SK-N-SH treated with all-trans-retinoic acid at 6 μM for 48 hours (cell line): ENCODE results near the gene MYCBPAP.
A peak's percentile ranks its signal among the peaks of the same experiment; 100 is the strongest.

ENCODE experiments used
- ATAC-seq: fragments of 200-7000 bp; cut with Tn5 transposase; 3 replicates; pipeline ENCODE4 v1.9.1; 2020; ENCODE audit warnings: mild to moderate bottlenecking, moderate library complexity
- ESRRG ChIP-seq: fragments of 250-450 bp; sonication (Bioruptor Pico); IDR thresholded peaks from 2 replicates; pipeline ENCODE4 v1.6.1; 2021; ENCODE audit warnings: mild to moderate bottlenecking
- GLIS3 ChIP-seq: fragments of 250-450 bp; sonication (Bioruptor Pico); IDR thresholded peaks from 2 replicates; pipeline ENCODE4 v1.5.0; 2020; ENCODE audit warnings: mild to moderate bottlenecking, moderate library complexity
- ISL1 ChIP-seq: fragments of 250-450 bp; sonication (Bioruptor Pico); IDR thresholded peaks from 2 replicates; pipeline ENCODE4 v2.1.2; 2022; ENCODE audit warnings: mild to moderate bottlenecking, moderate library complexity
- PPARA ChIP-seq: fragments of 250-450 bp; sonication (Bioruptor Pico); IDR thresholded peaks from 2 replicates; pipeline ENCODE4 v1.5.0; 2020; ENCODE audit warnings: mild to moderate bottlenecking, borderline replicate concordance
- RARB ChIP-seq: fragments of 250-450 bp; sonication (Bioruptor Pico); IDR thresholded peaks from 2 replicates; pipeline ENCODE4 v1.8.0; 2021; ENCODE audit warnings: mild to moderate bottlenecking, moderate library complexity
- SNAI2 ChIP-seq: fragments of 250-450 bp; sonication (Bioruptor Pico); IDR thresholded peaks from 2 replicates; pipeline ENCODE4 v1.5.0; 2020; ENCODE audit warnings: mild to moderate bottlenecking, moderate library complexity
- TCF4 ChIP-seq: fragments of 250-450 bp; sonication (Bioruptor Pico); IDR thresholded peaks from 2 replicates; pipeline ENCODE4 v1.8.0; 2021; ENCODE audit warnings: mild to moderate bottlenecking, moderate library complexity, borderline replicate concordance
- TOX ChIP-seq: fragments of 250-450 bp; sonication (Bioruptor Pico); IDR thresholded peaks from 2 replicates; pipeline ENCODE4 v1.8.0; 2021; ENCODE audit warnings: mild to moderate bottlenecking, moderate library complexity, borderline replicate concordance
- ZC3H10 ChIP-seq: fragments of 250-450 bp; sonication (Bioruptor Pico); IDR thresholded peaks from 2 replicates; pipeline ENCODE4 v1.5.1; 2021; ENCODE audit warnings: mild to moderate bottlenecking, moderate library complexity
- ZFP3 ChIP-seq: fragments of 250-450 bp; sonication (Bioruptor Pico); IDR thresholded peaks from 2 replicates; pipeline ENCODE4 v1.5.0; 2020; ENCODE audit warnings: mild to moderate bottlenecking, moderate library complexity
- ZFP30 ChIP-seq: fragments of 450-650 bp; formaldehyde crosslinking; IDR thresholded peaks from 2 replicates; pipeline ENCODE4 v1.5.0; 2022; ENCODE audit warnings: mild to moderate bottlenecking, moderate library complexity
- ZNF70 ChIP-seq: fragments of 450-650 bp; formaldehyde crosslinking; IDR thresholded peaks from 2 replicates; pipeline ENCODE4 v1.5.0; 2020; ENCODE audit warnings: mild to moderate bottlenecking, moderate library complexity
- ZNF8 ChIP-seq: fragments of 450-650 bp; formaldehyde crosslinking; IDR thresholded peaks from 2 replicates; pipeline ENCODE4 v1.5.0; 2020; ENCODE audit warnings: mild to moderate bottlenecking, moderate library complexity
- TF ChIP-seq, protein P1 (sequence below): fragments of 250-450 bp; sonication (Bioruptor Pico); IDR thresholded peaks from 2 replicates; pipeline ENCODE4 v1.5.1; 2021; ENCODE audit warnings: mild to moderate bottlenecking, moderate library complexity
- TF ChIP-seq, protein P2 (sequence below): fragments of 250-450 bp; sonication (Bioruptor Pico); IDR thresholded peaks from 2 replicates; pipeline ENCODE4 v1.5.0; 2020; ENCODE audit warnings: mild to moderate bottlenecking, moderate library complexity
- TF ChIP-seq, protein P3 (sequence below): fragments of 250-450 bp; sonication (Bioruptor Pico); IDR thresholded peaks from 2 replicates; pipeline ENCODE4 v1.8.0; 2020; ENCODE audit warnings: mild to moderate bottlenecking, moderate library complexity, borderline replicate concordance
- TF ChIP-seq, protein P4 (sequence below): fragments of 250-450 bp; sonication (Bioruptor Pico); IDR thresholded peaks from 2 replicates; pipeline ENCODE4 v1.5.1; 2020; ENCODE audit warnings: low read depth, mild to moderate bottlenecking, moderate library complexity
- TF ChIP-seq, protein P5 (sequence below): fragments of 250-450 bp; sonication (Bioruptor Pico); IDR thresholded peaks from 2 replicates; pipeline ENCODE4 v1.8.0; 2021; ENCODE audit warnings: low read depth, mild to moderate bottlenecking, moderate library complexity, borderline replicate concordance

MYCBPAP gene

DNA sequence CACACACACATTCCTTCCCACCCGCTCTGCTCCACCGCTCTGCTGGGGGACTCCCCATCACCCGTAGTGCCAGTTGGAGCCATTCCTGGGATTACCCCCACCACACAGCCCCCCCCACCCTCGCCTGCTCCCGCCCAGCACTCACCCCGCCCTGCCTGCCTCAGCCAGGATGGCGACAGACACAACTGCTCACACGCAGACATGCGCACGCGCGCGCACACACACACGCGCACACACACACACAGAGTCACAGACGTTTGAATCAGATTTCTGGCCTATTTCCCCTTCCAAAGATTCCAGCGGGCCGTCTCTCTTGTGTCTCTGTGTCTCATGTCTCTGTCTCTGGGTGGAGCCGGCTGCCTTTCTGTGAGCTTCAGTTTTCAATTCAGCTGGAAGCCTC is 56.7 kb downstream of the MYCBPAP start (continued):
- TF ChIP-seq, protein P1, sequence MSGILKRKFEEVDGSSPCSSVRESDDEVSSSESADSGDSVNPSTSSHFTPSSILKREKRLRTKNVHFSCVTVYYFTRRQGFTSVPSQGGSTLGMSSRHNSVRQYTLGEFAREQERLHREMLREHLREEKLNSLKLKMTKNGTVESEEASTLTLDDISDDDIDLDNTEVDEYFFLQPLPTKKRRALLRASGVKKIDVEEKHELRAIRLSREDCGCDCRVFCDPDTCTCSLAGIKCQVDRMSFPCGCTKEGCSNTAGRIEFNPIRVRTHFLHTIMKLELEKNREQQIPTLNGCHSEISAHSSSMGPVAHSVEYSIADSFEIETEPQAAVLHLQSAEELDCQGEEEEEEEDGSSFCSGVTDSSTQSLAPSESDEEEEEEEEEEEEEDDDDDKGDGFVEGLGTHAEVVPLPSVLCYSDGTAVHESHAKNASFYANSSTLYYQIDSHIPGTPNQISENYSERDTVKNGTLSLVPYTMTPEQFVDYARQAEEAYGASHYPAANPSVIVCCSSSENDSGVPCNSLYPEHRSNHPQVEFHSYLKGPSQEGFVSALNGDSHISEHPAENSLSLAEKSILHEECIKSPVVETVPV (CRISPR knock-in tag) = no peak
- no peak for TF ChIP-seq ZC3H10

DNA sequence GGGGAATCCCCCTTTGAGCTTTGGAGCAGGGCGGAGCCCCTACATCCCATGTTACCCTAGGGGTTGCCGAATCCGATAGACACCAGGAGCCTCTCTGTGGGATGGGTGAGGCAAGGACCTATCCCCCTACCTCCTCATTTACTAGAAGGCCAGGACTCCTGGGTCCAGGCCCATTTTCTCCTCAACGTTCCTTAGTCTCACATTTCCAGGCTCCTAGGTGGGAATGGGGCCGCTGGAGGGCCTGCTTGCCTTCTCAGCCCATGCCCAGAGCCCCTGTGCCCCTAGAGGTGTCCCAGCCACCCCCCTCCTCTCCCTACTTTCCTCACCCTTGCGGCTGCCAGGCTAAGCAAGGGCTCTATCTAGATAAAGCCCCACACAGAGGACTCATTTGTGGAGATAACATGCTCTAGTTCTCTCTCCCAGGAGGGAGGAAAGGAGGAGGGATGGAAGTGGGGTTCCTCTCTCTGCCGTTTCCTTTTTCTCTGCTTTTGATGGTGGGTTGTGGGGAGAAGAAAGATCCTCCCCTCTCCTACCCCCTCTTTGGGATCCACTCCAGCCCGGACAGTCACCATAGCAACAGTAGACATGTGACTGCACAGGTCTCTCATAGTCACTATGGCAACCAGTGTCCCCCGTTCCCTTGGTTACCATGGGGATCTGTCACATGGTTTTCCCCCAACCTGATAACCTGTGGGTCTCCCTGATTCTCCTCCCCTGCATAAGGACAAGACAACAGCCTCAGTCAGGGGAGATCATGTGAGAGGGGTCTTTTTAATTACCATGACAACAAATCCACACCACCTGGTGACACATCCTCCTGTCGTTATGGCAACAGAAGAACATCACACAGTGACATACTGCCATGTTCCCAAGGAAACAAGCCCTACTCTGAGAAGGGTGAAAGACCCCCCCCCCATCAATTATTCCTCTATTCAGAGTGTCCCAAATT is 57.4 kb downstream of the MYCBPAP start:
- ATAC-seq = peak; percentile 1; the same call in 1 of the 3 replicates
- no peak for TF ChIP-seq GLIS3 (CRISPR knock-in tag)

DNA sequence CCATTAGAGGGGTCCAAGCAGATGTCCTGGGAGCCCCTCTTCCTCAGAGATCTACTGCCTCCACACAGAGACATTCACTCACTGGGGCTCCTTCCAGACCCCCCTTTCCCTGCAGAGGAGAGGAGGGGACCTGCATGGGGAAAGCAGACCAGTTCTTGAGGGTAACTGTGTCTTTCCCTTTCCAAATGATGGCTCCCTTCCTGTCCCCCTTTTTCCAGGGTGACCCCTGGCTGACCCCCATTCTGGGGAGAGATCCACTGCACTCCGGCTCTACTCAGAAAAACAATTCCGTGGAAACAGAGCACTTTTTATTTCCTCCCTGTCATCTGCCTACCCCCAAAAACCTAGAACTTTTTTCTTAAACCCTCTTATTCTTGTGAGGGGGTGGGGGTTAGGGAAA is 58.6 kb downstream of the MYCBPAP start:
- TF ChIP-seq ISL1 (CRISPR knock-in tag) (no peak), ZFP3 (CRISPR knock-in tag) (no peak), RARB (no peak), SNAI2 (CRISPR knock-in tag) (no peak), ESRRG (CRISPR knock-in tag) (no peak), PPARA (CRISPR knock-in tag) (no peak), TCF4 (CRISPR knock-in tag) (no peak), ZFP30 (no peak), GLIS3 (CRISPR knock-in tag) (no peak), TOX (CRISPR knock-in tag) (no peak), ZNF70 (CRISPR knock-in tag) (no peak), ZNF8 (CRISPR knock-in tag) (no peak)
- TF ChIP-seq, protein P1 (CRISPR knock-in tag) = no peak
- TF ChIP-seq, protein P2, sequence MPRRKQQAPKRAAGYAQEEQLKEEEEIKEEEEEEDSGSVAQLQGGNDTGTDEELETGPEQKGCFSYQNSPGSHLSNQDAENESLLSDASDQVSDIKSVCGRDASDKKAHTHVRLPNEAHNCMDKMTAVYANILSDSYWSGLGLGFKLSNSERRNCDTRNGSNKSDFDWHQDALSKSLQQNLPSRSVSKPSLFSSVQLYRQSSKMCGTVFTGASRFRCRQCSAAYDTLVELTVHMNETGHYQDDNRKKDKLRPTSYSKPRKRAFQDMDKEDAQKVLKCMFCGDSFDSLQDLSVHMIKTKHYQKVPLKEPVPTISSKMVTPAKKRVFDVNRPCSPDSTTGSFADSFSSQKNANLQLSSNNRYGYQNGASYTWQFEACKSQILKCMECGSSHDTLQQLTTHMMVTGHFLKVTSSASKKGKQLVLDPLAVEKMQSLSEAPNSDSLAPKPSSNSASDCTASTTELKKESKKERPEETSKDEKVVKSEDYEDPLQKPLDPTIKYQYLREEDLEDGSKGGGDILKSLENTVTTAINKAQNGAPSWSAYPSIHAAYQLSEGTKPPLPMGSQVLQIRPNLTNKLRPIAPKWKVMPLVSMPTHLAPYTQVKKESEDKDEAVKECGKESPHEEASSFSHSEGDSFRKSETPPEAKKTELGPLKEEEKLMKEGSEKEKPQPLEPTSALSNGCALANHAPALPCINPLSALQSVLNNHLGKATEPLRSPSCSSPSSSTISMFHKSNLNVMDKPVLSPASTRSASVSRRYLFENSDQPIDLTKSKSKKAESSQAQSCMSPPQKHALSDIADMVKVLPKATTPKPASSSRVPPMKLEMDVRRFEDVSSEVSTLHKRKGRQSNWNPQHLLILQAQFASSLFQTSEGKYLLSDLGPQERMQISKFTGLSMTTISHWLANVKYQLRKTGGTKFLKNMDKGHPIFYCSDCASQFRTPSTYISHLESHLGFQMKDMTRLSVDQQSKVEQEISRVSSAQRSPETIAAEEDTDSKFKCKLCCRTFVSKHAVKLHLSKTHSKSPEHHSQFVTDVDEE (CRISPR knock-in tag) = no peak
- TF ChIP-seq, protein P3, sequence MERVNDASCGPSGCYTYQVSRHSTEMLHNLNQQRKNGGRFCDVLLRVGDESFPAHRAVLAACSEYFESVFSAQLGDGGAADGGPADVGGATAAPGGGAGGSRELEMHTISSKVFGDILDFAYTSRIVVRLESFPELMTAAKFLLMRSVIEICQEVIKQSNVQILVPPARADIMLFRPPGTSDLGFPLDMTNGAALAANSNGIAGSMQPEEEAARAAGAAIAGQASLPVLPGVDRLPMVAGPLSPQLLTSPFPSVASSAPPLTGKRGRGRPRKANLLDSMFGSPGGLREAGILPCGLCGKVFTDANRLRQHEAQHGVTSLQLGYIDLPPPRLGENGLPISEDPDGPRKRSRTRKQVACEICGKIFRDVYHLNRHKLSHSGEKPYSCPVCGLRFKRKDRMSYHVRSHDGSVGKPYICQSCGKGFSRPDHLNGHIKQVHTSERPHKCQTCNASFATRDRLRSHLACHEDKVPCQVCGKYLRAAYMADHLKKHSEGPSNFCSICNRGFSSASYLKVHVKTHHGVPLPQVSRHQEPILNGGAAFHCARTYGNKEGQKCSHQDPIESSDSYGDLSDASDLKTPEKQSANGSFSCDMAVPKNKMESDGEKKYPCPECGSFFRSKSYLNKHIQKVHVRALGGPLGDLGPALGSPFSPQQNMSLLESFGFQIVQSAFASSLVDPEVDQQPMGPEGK (CRISPR knock-in tag) = no peak
- TF ChIP-seq, protein P4, sequence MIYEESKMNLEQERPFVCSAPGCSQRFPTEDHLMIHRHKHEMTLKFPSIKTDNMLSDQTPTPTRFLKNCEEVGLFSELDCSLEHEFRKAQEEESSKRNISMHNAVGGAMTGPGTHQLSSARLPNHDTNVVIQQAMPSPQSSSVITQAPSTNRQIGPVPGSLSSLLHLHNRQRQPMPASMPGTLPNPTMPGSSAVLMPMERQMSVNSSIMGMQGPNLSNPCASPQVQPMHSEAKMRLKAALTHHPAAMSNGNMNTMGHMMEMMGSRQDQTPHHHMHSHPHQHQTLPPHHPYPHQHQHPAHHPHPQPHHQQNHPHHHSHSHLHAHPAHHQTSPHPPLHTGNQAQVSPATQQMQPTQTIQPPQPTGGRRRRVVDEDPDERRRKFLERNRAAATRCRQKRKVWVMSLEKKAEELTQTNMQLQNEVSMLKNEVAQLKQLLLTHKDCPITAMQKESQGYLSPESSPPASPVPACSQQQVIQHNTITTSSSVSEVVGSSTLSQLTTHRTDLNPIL = no peak
- TF ChIP-seq, protein P5, sequence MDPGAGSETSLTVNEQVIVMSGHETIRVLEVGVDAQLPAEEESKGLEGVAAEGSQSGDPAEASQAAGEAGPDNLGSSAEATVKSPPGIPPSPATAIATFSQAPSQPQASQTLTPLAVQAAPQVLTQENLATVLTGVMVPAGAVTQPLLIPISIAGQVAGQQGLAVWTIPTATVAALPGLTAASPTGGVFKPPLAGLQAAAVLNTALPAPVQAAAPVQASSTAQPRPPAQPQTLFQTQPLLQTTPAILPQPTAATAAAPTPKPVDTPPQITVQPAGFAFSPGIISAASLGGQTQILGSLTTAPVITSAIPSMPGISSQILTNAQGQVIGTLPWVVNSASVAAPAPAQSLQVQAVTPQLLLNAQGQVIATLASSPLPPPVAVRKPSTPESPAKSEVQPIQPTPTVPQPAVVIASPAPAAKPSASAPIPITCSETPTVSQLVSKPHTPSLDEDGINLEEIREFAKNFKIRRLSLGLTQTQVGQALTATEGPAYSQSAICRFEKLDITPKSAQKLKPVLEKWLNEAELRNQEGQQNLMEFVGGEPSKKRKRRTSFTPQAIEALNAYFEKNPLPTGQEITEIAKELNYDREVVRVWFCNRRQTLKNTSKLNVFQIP = no peak
- no peak for ATAC-seq
